Neuronal stem cell (in vitro differentiated cells): ENCODE results near the gene RASA4.
"Not testable (repeated sequence)": the region's sequence is repeated elsewhere in the genome, so short reads cannot be mapped to it uniquely, and the experiment has no call there.

ENCODE experiments used
- DNase-seq: peaks from one replicate; pipeline ENCODE4 v3.0.0-alpha.2; 2013; ENCODE audit warnings: low spot score
- H2AFZ ChIP-seq: one replicate; pipeline ENCODE4 v1.6.1; 2013; ENCODE audit warnings: mild to moderate bottlenecking, low read length, inconsistent platforms
- H2AK5ac ChIP-seq: 2 replicates; pipeline ENCODE4 v1.6.1; 2013; ENCODE audit warnings: low read depth, mild to moderate bottlenecking, inconsistent platforms, low read length, moderate library complexity, mixed read lengths
- H2BK120ac ChIP-seq: 2 replicates; pipeline ENCODE4 v1.6.1; 2013; ENCODE audit warnings: low read depth, mild to moderate bottlenecking, inconsistent platforms, low read length, moderate library complexity, mixed read lengths
- H2BK12ac ChIP-seq: one replicate; pipeline ENCODE4 v1.6.1; 2013; ENCODE audit warnings: low read length, inconsistent platforms
- H2BK15ac ChIP-seq: 2 replicates; pipeline ENCODE4 v1.6.1; 2013; ENCODE audit warnings: mild to moderate bottlenecking, low read length, inconsistent platforms, mixed read lengths
- H2BK5ac ChIP-seq: one replicate; pipeline ENCODE4 v1.6.1; 2013; ENCODE audit warnings: inconsistent platforms, mild to moderate bottlenecking, low read length, moderate library complexity
- H3K14ac ChIP-seq: one replicate; pipeline ENCODE4 v1.6.1; 2013; ENCODE audit warnings: low read length, inconsistent platforms
- H3K18ac ChIP-seq: 2 replicates; pipeline ENCODE4 v1.6.1; 2013; ENCODE audit warnings: low read length, inconsistent platforms
- H3K23ac ChIP-seq: 2 replicates; pipeline ENCODE4 v1.6.1; 2013; ENCODE audit warnings: low read depth, mild to moderate bottlenecking, mixed read lengths, low read length, inconsistent platforms; ENCODE audit not compliant: poor library complexity
- H3K27ac ChIP-seq: replicated peaks from 3 replicates; pipeline ENCODE4 v1.5.1; 2013; ENCODE audit warnings: low read length, inconsistent platforms
- H3K27me3 ChIP-seq, 3 experiments: 2 replicates each; pipeline ENCODE4 v1.6.1; 2013; ENCODE audit warnings: low read length in 3 of 3, mild to moderate bottlenecking in 2 of 3, inconsistent platforms in 1 of 3, low read depth in 1 of 3, mixed read lengths in 1 of 3, moderate library complexity in 1 of 3; ENCODE audit not compliant: control insufficient read depth in 3 of 3, insufficient read depth in 3 of 3
- H3K36me3 ChIP-seq, 2 donors: replicated peaks in 1 of 2; 2 replicates each; pipeline ENCODE4 v1.6.1; 2013; ENCODE audit warnings: low read length in 2 of 2; ENCODE audit not compliant: control insufficient read depth in 2 of 2, insufficient read depth in 2 of 2
- H3K4ac ChIP-seq: 2 replicates; pipeline ENCODE4 v1.6.1; 2013; ENCODE audit warnings: inconsistent platforms, mild to moderate bottlenecking, low read length, moderate library complexity
- H3K4me1 ChIP-seq, 2 donors: 1 replicate in 1 of 2; 2 replicates in 1 of 2; pipeline ENCODE4 v1.6.1; 2013; ENCODE audit warnings: low read length in 2 of 2, low read depth in 1 of 2; ENCODE audit not compliant: control insufficient read depth in 2 of 2, insufficient read depth in 1 of 2
- H3K4me2 ChIP-seq: one replicate; pipeline ENCODE4 v1.6.1; 2013; ENCODE audit warnings: mild to moderate bottlenecking, low read length, inconsistent platforms; ENCODE audit not compliant: insufficient read depth, poor library complexity, severe bottlenecking
- H3K4me3 ChIP-seq, 2 donors: 2 replicates each; pipeline ENCODE4 v1.5.1; 2013; ENCODE audit warnings: low read length in 2 of 2, mild to moderate bottlenecking in 2 of 2, inconsistent platforms in 1 of 2, moderate library complexity in 1 of 2
- H3K79me1 ChIP-seq: one replicate; pipeline ENCODE4 v1.6.1; 2013; ENCODE audit warnings: low read depth, mild to moderate bottlenecking, inconsistent platforms, low read length, moderate library complexity
- H3K9ac ChIP-seq: one replicate; pipeline ENCODE4 v1.6.1; 2013; ENCODE audit warnings: mild to moderate bottlenecking, low read depth, low read length, inconsistent platforms; ENCODE audit not compliant: poor library complexity
- H3K9me3 ChIP-seq, 2 donors: replicated peaks in 1 of 2; 2 replicates each; pipeline versions ENCODE3 to v1.6.1; 2013; ENCODE audit warnings: low read length in 2 of 2, mild to moderate bottlenecking in 2 of 2, inconsistent platforms in 1 of 2, low read depth in 1 of 2, mixed read lengths in 1 of 2, moderate library complexity in 1 of 2; ENCODE audit not compliant: control insufficient read depth in 2 of 2, insufficient read depth in 1 of 2
- H4K8ac ChIP-seq: one replicate; pipeline ENCODE4 v1.6.1; 2013; ENCODE audit warnings: low read depth, mild to moderate bottlenecking, inconsistent platforms, low read length, moderate library complexity
- H4K91ac ChIP-seq: one replicate; pipeline ENCODE4 v1.6.1; 2013; ENCODE audit warnings: low read length, low read depth, mild to moderate bottlenecking, inconsistent platforms; ENCODE audit not compliant: poor library complexity
- WGBS, 2 donors: extraction: QIAGEN DNeasy Blood & Tissue Kit; methylation state at CpG; one replicate each; pipeline ENCODE4 v1.1.7; 2013; ENCODE audit warnings: missing lambda C conversion rate in 2 of 2, mixed read lengths in 1 of 2; ENCODE audit not compliant: insufficient read length in 2 of 2, insufficient replicate concordance in 1 of 2; ENCODE audit errors: extremely low coverage in 2 of 2; 5-methylcytosine and 5-hydroxymethylcytosine counted together

The RASA4 gene

GRCh38 chr7:102577315-102578240 is 39.0 kb downstream of the RASA4 start:
- H2BK12ac ChIP-seq, DNase-seq, H3K23ac ChIP-seq, H3K18ac ChIP-seq, H3K27me3 ChIP-seq, H3K27ac ChIP-seq, H3K79me1 ChIP-seq, H2BK15ac ChIP-seq, H3K9ac ChIP-seq, H3K36me3 ChIP-seq, H3K9me3 ChIP-seq, H4K91ac ChIP-seq, H2AK5ac ChIP-seq, H4K8ac ChIP-seq, H2AFZ ChIP-seq, H2BK120ac ChIP-seq, H3K4ac ChIP-seq, H3K4me2 ChIP-seq, H3K14ac ChIP-seq, H2BK5ac ChIP-seq, H3K4me3 ChIP-seq, H3K4me1 ChIP-seq: not testable (repeated sequence)
- no CpG with 5 or more reads among the region's 7 CpGs for WGBS, 2 donors

- H3K36me3 ChIP-seq, H3K4me3 ChIP-seq, H2BK15ac ChIP-seq, H3K79me1 ChIP-seq, H3K9ac ChIP-seq, H3K14ac ChIP-seq, H4K91ac ChIP-seq, H2AFZ ChIP-seq, DNase-seq, H3K23ac ChIP-seq, H3K27me3 ChIP-seq, H2BK120ac ChIP-seq, H3K9me3 ChIP-seq, H3K4ac ChIP-seq, H3K4me1 ChIP-seq, H3K27ac ChIP-seq, H2BK5ac ChIP-seq, H4K8ac ChIP-seq, H3K18ac ChIP-seq, H2AK5ac ChIP-seq, H2BK12ac ChIP-seq, H3K4me2 ChIP-seq: not testable (repeated sequence)
- no CpG with 5 or more reads among the region's 3 CpGs for WGBS, 2 donors
Measured at GRCh38 chr7:102576363-102576762, 40.2 kb downstream of the RASA4 start.

GRCh38 chr7:102574607-102575006 is 41.9 kb downstream of the RASA4 start:
- no CpG with 5 or more reads among the region's 6 CpGs for WGBS, 2 donors
- not testable (repeated sequence) for H2BK12ac ChIP-seq, H4K8ac ChIP-seq, H4K91ac ChIP-seq, H3K27me3 ChIP-seq, H2BK5ac ChIP-seq, H3K23ac ChIP-seq, H3K9me3 ChIP-seq, H2BK120ac ChIP-seq, H2BK15ac ChIP-seq, H3K4ac ChIP-seq, H3K14ac ChIP-seq, H3K18ac ChIP-seq, H3K9ac ChIP-seq, H2AFZ ChIP-seq, H3K4me1 ChIP-seq, H3K4me3 ChIP-seq, H3K36me3 ChIP-seq, H3K79me1 ChIP-seq, H2AK5ac ChIP-seq, H3K27ac ChIP-seq, DNase-seq, H3K4me2 ChIP-seq

GRCh38 chr7:102572261-102573239 is 44.0 kb downstream of the RASA4 start, which contains the start of gene POLR2J3:
Gene POLR2J3, minus strand, starts transcription at chr7:102572583. Its CDS starts 62 bp downstream, at chr7:102572521.
- Histone ChIP-seq H3K4me2 (peak within 1 kb of the TSS; percentile 43), H3K4me3 (peak within 1 kb of the TSS; percentile 46 to 76), H3K23ac (peak within 1 kb of the TSS; percentile 73), H3K18ac (peak within 1 kb of the TSS; percentile 85), H3K9ac (peak within 1 kb of the TSS; percentile 95), H2BK12ac (peak within 1 kb of the TSS; percentile 16)
- H2AFZ ChIP-seq, H3K14ac ChIP-seq, H3K27ac ChIP-seq, H3K4ac ChIP-seq, H2BK15ac ChIP-seq, H3K36me3 ChIP-seq, H2AK5ac ChIP-seq, H2BK120ac ChIP-seq, H2BK5ac ChIP-seq, H4K91ac ChIP-seq, H3K79me1 ChIP-seq, H3K9me3 ChIP-seq, H3K4me1 ChIP-seq, H4K8ac ChIP-seq, H3K27me3 ChIP-seq: not testable (repeated sequence)
- no CpG with 5 or more reads among the region's 64 CpGs for WGBS, 2 donors
- peak; percentile 93 for DNase-seq
